ENCODE measurements around the gene ASCL5.

The ASCL5 gene

DNA sequence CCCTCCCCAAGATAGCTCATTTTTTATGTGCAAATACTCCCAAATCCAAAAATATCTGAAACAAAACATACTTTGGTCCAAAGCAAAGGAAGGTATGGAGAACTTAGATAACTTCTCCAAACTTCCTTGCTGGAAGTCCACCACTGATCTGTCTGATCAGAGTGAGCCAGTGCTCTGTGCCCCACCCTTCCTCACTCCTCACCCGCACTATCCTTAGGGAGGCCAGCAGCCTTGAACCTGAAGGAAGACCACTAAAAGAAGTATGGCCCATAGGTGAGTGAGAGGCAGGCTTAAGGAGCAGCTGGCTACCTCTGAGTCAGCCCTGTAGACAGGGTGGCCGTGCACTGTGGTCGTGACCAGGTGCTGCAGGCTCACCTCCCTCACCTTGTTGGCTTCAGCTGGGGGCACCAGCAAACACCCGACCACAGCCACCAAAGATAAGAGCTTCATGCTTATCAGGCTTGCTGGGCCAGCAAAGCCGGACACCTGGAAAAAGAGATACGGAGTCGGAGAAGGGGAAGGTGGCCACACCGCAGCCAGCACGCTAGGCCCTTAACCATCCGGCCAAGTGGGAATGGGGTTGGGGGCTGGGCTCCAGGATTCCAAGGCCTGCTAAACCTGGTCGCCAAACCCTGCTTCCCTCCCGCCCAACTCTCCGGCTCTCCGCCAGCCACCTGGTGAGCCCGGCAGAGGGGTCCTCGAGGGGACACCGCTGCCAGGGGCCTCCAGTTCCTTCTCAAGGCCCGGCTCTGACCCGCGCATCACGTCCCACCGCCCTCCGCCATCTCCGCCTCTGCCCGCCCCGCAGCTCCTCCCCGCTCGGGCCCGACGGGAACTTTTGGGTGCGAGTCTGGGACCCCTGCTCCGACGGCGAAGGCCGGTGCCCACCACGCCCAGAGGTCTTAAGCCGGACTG is 26.7 kb upstream of the ASCL5 start:
- TF ChIP-seq, protein P1, sequence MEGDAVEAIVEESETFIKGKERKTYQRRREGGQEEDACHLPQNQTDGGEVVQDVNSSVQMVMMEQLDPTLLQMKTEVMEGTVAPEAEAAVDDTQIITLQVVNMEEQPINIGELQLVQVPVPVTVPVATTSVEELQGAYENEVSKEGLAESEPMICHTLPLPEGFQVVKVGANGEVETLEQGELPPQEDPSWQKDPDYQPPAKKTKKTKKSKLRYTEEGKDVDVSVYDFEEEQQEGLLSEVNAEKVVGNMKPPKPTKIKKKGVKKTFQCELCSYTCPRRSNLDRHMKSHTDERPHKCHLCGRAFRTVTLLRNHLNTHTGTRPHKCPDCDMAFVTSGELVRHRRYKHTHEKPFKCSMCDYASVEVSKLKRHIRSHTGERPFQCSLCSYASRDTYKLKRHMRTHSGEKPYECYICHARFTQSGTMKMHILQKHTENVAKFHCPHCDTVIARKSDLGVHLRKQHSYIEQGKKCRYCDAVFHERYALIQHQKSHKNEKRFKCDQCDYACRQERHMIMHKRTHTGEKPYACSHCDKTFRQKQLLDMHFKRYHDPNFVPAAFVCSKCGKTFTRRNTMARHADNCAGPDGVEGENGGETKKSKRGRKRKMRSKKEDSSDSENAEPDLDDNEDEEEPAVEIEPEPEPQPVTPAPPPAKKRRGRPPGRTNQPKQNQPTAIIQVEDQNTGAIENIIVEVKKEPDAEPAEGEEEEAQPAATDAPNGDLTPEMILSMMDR (IDR thresholded peaks at IDR 0.05; ENCODE audit: extremely low read depth, insufficient read depth, missing control alignments): no peak
- DNase-seq (ENCODE audit: low spot score): no peak
- in situ Hi-C loops (cut with MboI; ENCODE audit: low pct_unique_long_range_greater_than_20kb, low sequenced_read_pairs, unreplicated experiment): no loop called here

DNA sequence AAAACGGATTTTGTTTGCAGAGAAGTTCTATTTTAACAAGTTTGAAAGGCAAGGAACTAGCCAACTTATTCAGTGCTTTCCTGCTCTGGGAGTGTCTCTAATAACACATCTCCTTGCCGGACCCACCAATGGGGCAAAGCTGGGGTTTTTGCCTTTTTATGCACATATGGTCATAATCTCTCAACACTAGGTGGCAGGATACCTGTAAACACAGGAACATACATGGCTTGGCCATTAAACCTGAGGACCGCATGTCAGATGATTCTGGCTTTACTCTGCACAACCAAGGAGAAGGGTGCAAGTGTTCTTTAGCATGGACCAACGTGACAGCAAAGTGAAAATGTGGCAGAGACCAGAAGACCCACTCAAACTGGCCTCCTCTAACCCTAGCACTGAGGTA is 22.4 kb upstream of the ASCL5 start:
- TF ChIP-seq, protein P1 (IDR thresholded peaks at IDR 0.05; ENCODE audit: extremely low read depth, insufficient read depth, missing control alignments): peak; percentile 58
- peak; percentile 63 for DNase-seq (ENCODE audit: low spot score)
- in situ Hi-C loops (cut with MboI; ENCODE audit: low pct_unique_long_range_greater_than_20kb, low sequenced_read_pairs, unreplicated experiment): no loop called here

DNA sequence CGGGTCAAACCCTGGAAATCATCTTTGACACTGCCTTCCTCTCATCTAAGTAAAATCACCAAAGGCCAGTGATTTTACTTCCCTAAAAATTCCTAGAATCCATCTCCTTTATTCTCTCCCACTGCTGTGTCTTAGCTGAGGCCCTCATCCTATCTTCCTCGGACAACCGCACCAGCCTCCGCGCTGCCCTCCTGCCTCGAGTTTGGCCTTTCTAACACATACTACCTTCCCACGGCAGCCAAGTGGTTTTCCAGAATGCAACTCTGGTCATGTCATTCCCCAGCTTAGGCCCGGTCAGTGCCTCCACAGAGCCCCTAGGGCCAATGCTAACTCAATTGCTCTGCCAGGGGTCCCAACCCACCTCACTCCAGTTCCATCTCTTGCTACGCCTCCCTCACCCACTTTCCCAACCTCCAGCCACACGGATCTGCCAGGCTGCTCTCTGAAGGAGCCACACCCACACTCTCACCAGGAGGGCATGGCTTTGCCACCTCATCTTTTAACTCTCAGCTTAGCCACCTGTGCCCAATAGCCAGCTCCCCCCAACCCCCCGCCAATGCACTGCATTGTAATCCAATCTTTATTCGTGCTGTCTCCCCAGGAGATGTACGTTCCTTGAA is 20.5 kb upstream of the ASCL5 start:
- TF ChIP-seq, protein P1 (IDR thresholded peaks at IDR 0.05; ENCODE audit: extremely low read depth, insufficient read depth, missing control alignments): no peak
- DNase-seq (ENCODE audit: low spot score): no peak
- in situ Hi-C loops (cut with MboI; ENCODE audit: low pct_unique_long_range_greater_than_20kb, low sequenced_read_pairs, unreplicated experiment): no loop called here

DNA sequence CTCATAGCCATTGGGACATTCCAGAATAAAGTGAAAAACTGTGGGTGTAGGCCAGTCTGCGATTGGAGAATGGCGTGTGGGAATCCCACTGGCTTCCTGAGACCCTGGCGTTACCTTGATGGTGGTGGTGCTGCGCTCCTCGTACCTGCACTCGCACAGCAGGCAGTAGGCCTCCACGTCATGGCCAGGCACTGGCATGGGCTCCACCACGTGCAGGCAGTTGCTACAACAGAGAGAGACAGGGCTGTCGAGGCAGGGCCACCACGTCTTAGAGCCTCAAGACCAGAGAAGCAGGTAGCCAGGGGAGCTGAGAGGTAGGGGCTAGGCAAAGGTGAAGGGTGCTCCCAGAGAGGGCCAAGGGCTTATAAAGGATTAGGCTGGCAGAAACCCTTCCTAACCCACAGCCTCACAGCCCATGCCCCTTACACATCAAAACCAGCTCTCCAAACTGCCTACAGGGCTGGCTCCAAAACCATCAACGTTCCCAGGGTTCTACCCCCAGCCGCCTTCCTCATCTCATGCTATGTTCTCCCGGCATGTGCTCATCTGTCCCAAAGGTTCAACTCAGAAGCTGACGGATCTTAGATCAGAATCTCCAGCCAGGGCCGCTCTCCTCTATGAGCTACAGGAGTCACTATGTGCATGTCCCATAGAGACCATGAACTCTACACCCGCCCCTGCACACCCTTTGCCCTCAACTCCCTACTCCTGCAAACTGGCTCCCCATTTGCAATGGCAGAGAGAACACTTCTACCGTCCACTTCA is 19.8 kb upstream of the ASCL5 start:
- in situ Hi-C loops (cut with MboI; ENCODE audit: low pct_unique_long_range_greater_than_20kb, low sequenced_read_pairs, unreplicated experiment): no loop called here
- DNase-seq (ENCODE audit: low spot score): no peak
- TF ChIP-seq, protein P1 (IDR thresholded peaks at IDR 0.05; ENCODE audit: extremely low read depth, insufficient read depth, missing control alignments): no peak

DNA sequence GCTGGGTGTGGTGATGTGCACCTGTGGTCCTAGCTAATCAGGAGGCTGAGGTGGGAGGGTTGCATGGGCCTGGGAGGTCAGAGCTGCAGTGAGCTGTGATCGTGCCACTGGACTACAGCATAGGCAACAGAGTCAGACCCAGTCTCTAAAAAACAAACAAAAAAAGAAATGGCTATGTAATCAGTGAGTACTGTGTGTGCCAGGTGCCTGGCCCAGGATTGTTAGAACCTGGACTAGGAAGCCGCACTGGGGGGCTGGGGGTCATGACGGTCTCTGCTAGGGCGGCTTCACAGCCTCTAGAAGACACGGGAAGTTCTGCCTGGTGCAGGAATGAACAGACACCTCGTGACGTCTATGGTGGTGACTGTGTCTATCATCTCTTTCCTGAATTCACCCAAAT is 18.8 kb upstream of the ASCL5 start:
- TF ChIP-seq, protein P1 (IDR thresholded peaks at IDR 0.05; ENCODE audit: extremely low read depth, insufficient read depth, missing control alignments): no peak
- in situ Hi-C loops (cut with MboI; ENCODE audit: low pct_unique_long_range_greater_than_20kb, low sequenced_read_pairs, unreplicated experiment): no loop called here
- no peak for DNase-seq (ENCODE audit: low spot score)

DNA sequence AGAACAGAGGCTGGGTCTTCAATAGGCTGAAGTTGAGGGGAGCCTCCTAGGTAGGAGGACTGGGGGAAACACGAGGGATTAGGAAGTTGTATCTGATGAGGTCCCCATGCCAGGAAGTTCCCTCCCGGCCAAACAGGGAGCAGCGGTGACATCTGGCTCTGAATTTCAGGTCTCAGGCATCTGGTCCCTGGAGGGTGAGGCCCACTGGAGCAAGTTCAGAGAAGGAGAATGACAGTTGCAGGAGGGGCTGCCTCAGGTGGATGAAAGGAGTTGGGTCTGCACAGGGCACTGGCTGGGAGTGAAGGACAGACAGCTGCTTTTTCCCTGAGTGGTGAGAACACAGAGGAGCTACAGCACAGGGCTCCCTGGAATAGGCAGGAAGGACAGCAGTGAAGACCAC is 18.1 kb upstream of the ASCL5 start:
- TF ChIP-seq, protein P1 (IDR thresholded peaks at IDR 0.05; ENCODE audit: extremely low read depth, insufficient read depth, missing control alignments): no peak
- no peak for DNase-seq (ENCODE audit: low spot score)
- in situ Hi-C loops (cut with MboI; ENCODE audit: low pct_unique_long_range_greater_than_20kb, low sequenced_read_pairs, unreplicated experiment): no loop called here

Data from GM13977 (cell line).